Ishikawa (cell line): ENCODE data around the gene CAMTA2.

Source experiments
- CEBPB ChIP-seq: IDR thresholded peaks from 2 replicates; pipeline ENCODE4 v1.6.1; 2012
- CREB1 ChIP-seq: IDR thresholded peaks from 2 replicates; pipeline ENCODE4 v1.6.1; 2012; ENCODE audit warnings: low read depth
- EGR1 ChIP-seq: IDR thresholded peaks from 2 replicates; pipeline ENCODE4 v1.6.1; 2012
- EP300 ChIP-seq: IDR thresholded peaks from 2 replicates; pipeline ENCODE4 v1.6.1; 2012; ENCODE audit warnings: borderline replicate concordance
- FOXM1 ChIP-seq: IDR thresholded peaks from 2 replicates; pipeline ENCODE4 v1.6.1; 2012; ENCODE audit warnings: low read depth, borderline replicate concordance
- NFIC ChIP-seq: IDR thresholded peaks from 2 replicates; pipeline ENCODE4 v1.6.1; 2012
- RAD21 ChIP-seq: IDR thresholded peaks from 2 replicates; pipeline ENCODE4 v1.6.1; 2012; ENCODE audit warnings: low read depth
- TAF1 ChIP-seq: IDR thresholded peaks from 2 replicates; pipeline ENCODE4 v1.6.1; 2012; ENCODE audit warnings: low read depth, mild to moderate bottlenecking
- TCF12 ChIP-seq: IDR thresholded peaks from 2 replicates; pipeline ENCODE4 v1.6.1; 2012; ENCODE audit warnings: low read depth
- TEAD4 ChIP-seq: IDR thresholded peaks from 2 replicates; pipeline ENCODE4 v1.6.1; 2012
- USF1 ChIP-seq: IDR thresholded peaks from 2 replicates; pipeline ENCODE4 v1.6.1; 2012
- YY1 ChIP-seq: IDR thresholded peaks from 2 replicates; pipeline ENCODE4 v1.6.1; 2012; ENCODE audit warnings: low read depth
- ZBTB7A ChIP-seq: IDR thresholded peaks from 2 replicates; pipeline ENCODE4 v1.6.1; 2012; ENCODE audit warnings: low read depth
- TF ChIP-seq, protein P1 (sequence below): IDR thresholded peaks from 2 replicates; pipeline ENCODE4 v1.6.1; 2012
- TF ChIP-seq, protein P2 (sequence below): IDR thresholded peaks from 2 replicates; pipeline ENCODE4 v1.6.1; 2012; ENCODE audit warnings: low read depth, mild to moderate bottlenecking

Gene CAMTA2

DNA sequence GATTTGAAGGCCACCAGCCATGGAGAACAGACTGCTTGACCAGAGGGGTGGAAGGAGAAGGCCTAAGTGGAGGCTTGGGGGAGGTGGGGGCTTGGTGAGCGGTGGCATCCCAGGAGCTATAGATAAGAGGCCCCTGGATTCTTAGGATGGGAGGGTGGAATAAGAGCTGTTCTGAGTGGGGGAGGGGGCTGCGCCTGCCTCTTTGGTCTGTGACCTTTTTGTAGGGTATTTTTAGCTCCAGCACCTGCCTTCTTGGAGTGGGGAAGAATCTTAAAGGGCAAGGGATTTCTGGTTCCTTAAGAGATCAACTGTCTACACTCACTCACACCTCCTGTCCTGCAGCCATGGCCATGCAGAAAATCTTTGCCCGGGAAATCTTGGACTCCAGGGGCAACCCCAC, 36.0 kb downstream of the CAMTA2 start:
- TF ChIP-seq ZBTB7A (no peak), FOXM1 (no peak), USF1 (no peak), YY1 (no peak), CEBPB (no peak), TAF1 (no peak), EP300 (no peak), EGR1 (no peak), RAD21 (no peak), TCF12 (no peak)
- TF ChIP-seq, protein P1, sequence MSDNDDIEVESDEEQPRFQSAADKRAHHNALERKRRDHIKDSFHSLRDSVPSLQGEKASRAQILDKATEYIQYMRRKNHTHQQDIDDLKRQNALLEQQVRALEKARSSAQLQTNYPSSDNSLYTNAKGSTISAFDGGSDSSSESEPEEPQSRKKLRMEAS, result no peak
- TF ChIP-seq, protein P2, sequence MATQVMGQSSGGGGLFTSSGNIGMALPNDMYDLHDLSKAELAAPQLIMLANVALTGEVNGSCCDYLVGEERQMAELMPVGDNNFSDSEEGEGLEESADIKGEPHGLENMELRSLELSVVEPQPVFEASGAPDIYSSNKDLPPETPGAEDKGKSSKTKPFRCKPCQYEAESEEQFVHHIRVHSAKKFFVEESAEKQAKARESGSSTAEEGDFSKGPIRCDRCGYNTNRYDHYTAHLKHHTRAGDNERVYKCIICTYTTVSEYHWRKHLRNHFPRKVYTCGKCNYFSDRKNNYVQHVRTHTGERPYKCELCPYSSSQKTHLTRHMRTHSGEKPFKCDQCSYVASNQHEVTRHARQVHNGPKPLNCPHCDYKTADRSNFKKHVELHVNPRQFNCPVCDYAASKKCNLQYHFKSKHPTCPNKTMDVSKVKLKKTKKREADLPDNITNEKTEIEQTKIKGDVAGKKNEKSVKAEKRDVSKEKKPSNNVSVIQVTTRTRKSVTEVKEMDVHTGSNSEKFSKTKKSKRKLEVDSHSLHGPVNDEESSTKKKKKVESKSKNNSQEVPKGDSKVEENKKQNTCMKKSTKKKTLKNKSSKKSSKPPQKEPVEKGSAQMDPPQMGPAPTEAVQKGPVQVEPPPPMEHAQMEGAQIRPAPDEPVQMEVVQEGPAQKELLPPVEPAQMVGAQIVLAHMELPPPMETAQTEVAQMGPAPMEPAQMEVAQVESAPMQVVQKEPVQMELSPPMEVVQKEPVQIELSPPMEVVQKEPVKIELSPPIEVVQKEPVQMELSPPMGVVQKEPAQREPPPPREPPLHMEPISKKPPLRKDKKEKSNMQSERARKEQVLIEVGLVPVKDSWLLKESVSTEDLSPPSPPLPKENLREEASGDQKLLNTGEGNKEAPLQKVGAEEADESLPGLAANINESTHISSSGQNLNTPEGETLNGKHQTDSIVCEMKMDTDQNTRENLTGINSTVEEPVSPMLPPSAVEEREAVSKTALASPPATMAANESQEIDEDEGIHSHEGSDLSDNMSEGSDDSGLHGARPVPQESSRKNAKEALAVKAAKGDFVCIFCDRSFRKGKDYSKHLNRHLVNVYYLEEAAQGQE, result no peak

- TF ChIP-seq USF1, result no peak
- TF ChIP-seq EP300, result no peak
- peak; percentile 17; the same call in 1 of the 2 replicates for TF ChIP-seq NFIC
- TF ChIP-seq ZBTB7A, result peak; percentile 3; the same call in 1 of the 2 replicates
- TF ChIP-seq TAF1, result no peak
Observed at GRCh38 chr17:4950746-4951204, 36.7 kb downstream of the CAMTA2 start, which contains the start of gene ENO3. Gene ENO3, plus strand, starts transcription at chr17:4951119. Its CDS starts 711 bp downstream, at chr17:4951830.

- peak; percentile 73 for TF ChIP-seq ZBTB7A
- TF ChIP-seq CREB1, result no peak
- TF ChIP-seq TAF1, result peak; percentile 56
- TF ChIP-seq FOXM1, result no peak
- TF ChIP-seq TCF12, result peak; percentile 29; the same call in 1 of the 2 replicates
Observed at GRCh38 chr17:4950075-4950745, 37.3 kb downstream of the CAMTA2 start.

DNA sequence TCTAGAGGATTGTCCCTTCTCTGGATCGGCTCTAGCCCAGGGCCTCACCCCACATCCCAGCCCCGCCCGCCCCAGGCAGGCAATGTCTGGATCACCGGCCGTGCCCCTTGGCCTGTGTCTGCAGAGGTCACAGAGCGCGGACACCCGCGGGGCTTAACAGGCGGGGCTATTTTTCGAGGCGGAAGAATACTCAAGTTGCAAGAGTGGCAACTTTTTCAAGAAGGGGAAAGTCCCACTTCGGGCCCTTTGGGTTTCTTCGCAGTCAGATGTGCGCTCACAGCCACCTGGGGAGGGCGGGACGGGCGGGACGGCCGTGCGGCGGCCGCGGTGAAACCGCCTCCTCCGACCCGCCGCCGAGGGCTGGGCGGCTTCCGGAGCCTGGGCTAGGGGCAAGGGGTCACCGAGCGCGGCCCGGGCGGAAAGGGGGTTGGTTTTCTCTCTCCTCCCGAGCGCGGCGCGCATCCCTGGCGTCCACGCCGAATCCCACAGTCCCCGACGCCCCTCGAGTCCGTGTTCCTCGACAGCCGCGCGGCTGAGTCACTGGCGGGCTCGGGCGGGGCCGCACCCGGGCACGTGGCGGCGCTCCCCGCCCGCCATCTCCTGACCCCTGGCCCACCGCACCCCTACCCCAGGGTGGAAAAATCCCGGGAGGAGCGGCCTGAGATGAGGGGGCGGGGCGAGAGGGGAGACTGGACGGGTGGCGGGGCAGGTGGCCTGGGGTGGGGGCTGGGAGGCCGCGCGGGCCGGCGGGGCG, 38.0 kb downstream of the CAMTA2 start:
- TF ChIP-seq TAF1, result peak; percentile 40; the same call in 1 of the 2 replicates
- TF ChIP-seq CREB1, result no peak
- 0 out of 2 replicates have a peak, but pooled peaks have one; percentile 16 for TF ChIP-seq YY1
- peak; percentile 18; the same call in 1 of the 2 replicates for TF ChIP-seq EP300
- TF ChIP-seq CEBPB, result no peak
- TF ChIP-seq TEAD4, result no peak; the same call in 1 of the 2 replicates
- TF ChIP-seq, protein P1, result peak; percentile 95
- TF ChIP-seq ZBTB7A, result peak; percentile 83
- no peak for TF ChIP-seq USF1
- no peak for TF ChIP-seq EGR1
- TF ChIP-seq, protein P2, result no peak

- TF ChIP-seq EGR1, result peak; percentile 13; the same call in 1 of the 2 replicates
- TF ChIP-seq TAF1, result no peak
- no peak for TF ChIP-seq TEAD4
- TF ChIP-seq YY1, result peak; percentile 14; the same call in 1 of the 2 replicates
- TF ChIP-seq NFIC, result no peak
Observed at GRCh38 chr17:4948931-4949320, 38.5 kb downstream of the CAMTA2 start.
